ENCODE results near the gene ZDHHC22. TPM values are rescaled to one million over a fixed set of nuclear protein-coding genes. Genes with fewer than 3 reads are reported as not detected.

Gene ZDHHC22
- total RNA-seq, 1 experiment from 2014 or later: 11.3 TPM

GRCh38 chr14:77083082-77083481, 58.5 kb downstream of the ZDHHC22 start:
- H3K4me3 Mint-ChIP-seq: no peak overlapping the region

More at GRCh38 chr14:77083082-77083481, 58.5 kb downstream of the ZDHHC22 start:
- H3K56ac ChIP-seq (ENCODE audit: insufficient read length, low read depth, low read length): no peak overlapping the region
- no peaks in the 10 kb centered on the region for H3K27me3 Mint-ChIP-seq (ENCODE audit: low read depth)
- no peak overlapping the region for H2BK5ac ChIP-seq (ENCODE audit: insufficient read length, low read length)
- no peak overlapping the region for H2BK120ac ChIP-seq (ENCODE audit: low read depth, low read length, poor library complexity, severe bottlenecking)
- peaks cover 0 to 5% (median 0%) of the 10 kb centered on the region in 3 experiments; a peak in 2 of 7 replicates for H3K36me3 Mint-ChIP-seq (ENCODE audit: insufficient read depth in 1 of 3, low read depth in 3 of 3)
- WGBS (ENCODE audit: extremely low coverage, insufficient read length, low lambda C conversion rate): no CpG with 5 or more reads among the region's 3 CpGs
- H3K79me1 ChIP-seq (ENCODE audit: insufficient read depth, low read depth, low read length, poor library complexity, severe bottlenecking): no peaks in the 10 kb centered on the region
- no peaks in the 10 kb centered on the region for H4K20me1 ChIP-seq (ENCODE audit: control insufficient read depth, insufficient read depth, insufficient read length)
- H3K27me3 ChIP-seq (ENCODE audit: insufficient read depth, low read length): no peaks in the 10 kb centered on the region
- no peak overlapping the region for H3K27ac Mint-ChIP-seq
- H3K4me1 ChIP-seq (ENCODE audit: insufficient read depth, low read length): peaks cover 3% of the 10 kb centered on the region; the same call in 1 of the 2 replicates
- no peak overlapping the region for H2BK15ac ChIP-seq (ENCODE audit: low read depth, low read length)
- no peak overlapping the region for H4K5ac ChIP-seq (ENCODE audit: insufficient read length, low read depth, low read length)
- H2AK5ac ChIP-seq (ENCODE audit: insufficient read length, low read length): no peak overlapping the region
- H2BK12ac ChIP-seq (ENCODE audit: insufficient read length, low read depth, low read length): no peak overlapping the region
- DNase-seq: no peak
- no peak overlapping the region for H2BK20ac ChIP-seq (ENCODE audit: low read depth, low read length, poor library complexity, severe bottlenecking)
- no peak overlapping the region for H3K4me2 ChIP-seq (ENCODE audit: insufficient read depth, insufficient read length, low read length)
- H3K14ac ChIP-seq (ENCODE audit: insufficient read depth, low read length): no peak overlapping the region
- no peak overlapping the region for H2AFZ ChIP-seq (ENCODE audit: low read length)
- H3K9me3 Mint-ChIP-seq: peaks cover 0 to 3% of the 10 kb centered on the region in 2 experiments; a peak in 1 of 5 replicates
- no peak overlapping the region for H3K23ac ChIP-seq (ENCODE audit: insufficient read length, low read depth, low read length)
- H3K79me2 ChIP-seq (ENCODE audit: insufficient read depth, low read length): no peaks in the 10 kb centered on the region
- H3K27ac ChIP-seq (ENCODE audit: insufficient read length, low read depth, low read length): no peak overlapping the region
- no peak overlapping the region for H4K8ac ChIP-seq (replicated peaks; ENCODE audit: insufficient read length, low read depth, low read length)
- H3K4ac ChIP-seq (ENCODE audit: low read depth, low read length): no peak overlapping the region
- H4K91ac ChIP-seq (ENCODE audit: insufficient read length, low read depth, low read length): no peak overlapping the region
- no peak overlapping the region for H3K18ac ChIP-seq (ENCODE audit: insufficient read length, low read depth, low read length)
- H3K23me2 ChIP-seq (ENCODE audit: insufficient read length, low read depth, low read length, poor library complexity, severe bottlenecking): no peaks in the 10 kb centered on the region
- H3K9me3 ChIP-seq (ENCODE audit: control insufficient read depth, low read depth, low read length): no peaks in the 10 kb centered on the region
- H3K9ac ChIP-seq (ENCODE audit: extremely low read depth, insufficient read length, low read length): no peak overlapping the region
- no peak overlapping the region for H3T11ph ChIP-seq (ENCODE audit: low read length)
- TF ChIP-seq CTCF (conservative IDR thresholded peaks at IDR 0.05): no peak
- peaks cover 29 to 33% of the 10 kb centered on the region in 2 experiments for H3K4me1 Mint-ChIP-seq

Data from H9 (cell line).